PC-9 (cell line): ENCODE data around the gene KIF4B. TPM values are rescaled to one million over a fixed set of nuclear protein-coding genes. Genes with fewer than 3 reads are reported as not detected.

ENCODE experiments used
- BruUV-seq: library from RNA; stranded (reverse); fragments of 400-500 nt; replicated peaks from 2 replicates; lab custom pipeline; 2021; lab: Mats Ljungman, UMichigan
- CTCF ChIA-PET: fragments of 300-600 bp; sonication (Branson Sonifier 250); formaldehyde crosslinking; loops from one replicate; lab custom pipeline; 2022; ENCODE audit warnings: antibody characterized with exemption; lab: Charles Lee
- POLR2A ChIA-PET: fragments of 300-600 bp; sonication (Branson Sonifier 250); formaldehyde crosslinking; loops from one replicate; lab custom pipeline; 2022; ENCODE audit warnings: antibody characterized with exemption; ENCODE audit not compliant: unreplicated experiment; lab: Charles Lee
- DNase-seq, 2 experiments: peaks; one replicate each; pipeline versions ENCODE4 v3.0.0 to v3.0.0-alpha.2; 2015 to 2022; ENCODE audit warnings: mixed read lengths in 1 of 2
- H2AFZ ChIP-seq: fragments of 200-600 bp; sonication (generic); 2 replicates; pipeline ENCODE4 v1.8.1; 2017; ENCODE audit warnings: antibody characterized with exemption
- H3F3A ChIP-seq: fragments of 200-600 bp; sonication (generic); 2 replicates; pipeline ENCODE4 v1.8.1; 2017; ENCODE audit warnings: antibody characterized with exemption, mild to moderate bottlenecking, low read depth; ENCODE audit not compliant: insufficient read depth
- H3K27ac ChIP-seq: fragments of 200-600 bp; sonication (generic); 2 replicates; pipeline ENCODE4 v1.6.1; 2016; ENCODE audit warnings: mixed run types
- H3K27me3 ChIP-seq: fragments of 200-600 bp; sonication (generic); 2 replicates; pipeline ENCODE4 v1.6.1; 2016; ENCODE audit warnings: low read depth, mixed run types; ENCODE audit not compliant: insufficient read depth
- H3K36me3 ChIP-seq: fragments of 200-600 bp; sonication (generic); 2 replicates; pipeline ENCODE4 v1.6.1; 2016; ENCODE audit warnings: low read depth, mixed run types
- H3K4me1 ChIP-seq: fragments of 200-600 bp; sonication (generic); replicated peaks from 2 replicates; pipeline ENCODE4 v1.6.1; 2016; ENCODE audit warnings: mixed run types; ENCODE audit not compliant: insufficient read depth
- H3K4me2 ChIP-seq: fragments of 200-600 bp; sonication (generic); 2 replicates; pipeline ENCODE4 v1.6.1; 2017; ENCODE audit warnings: mixed run types
- H3K4me3 ChIP-seq: fragments of 200-600 bp; sonication (generic); 2 replicates; pipeline ENCODE4 v1.6.1; 2016; ENCODE audit warnings: mixed run types
- H3K79me2 ChIP-seq: fragments of 200-600 bp; sonication (generic); 2 replicates; pipeline ENCODE4 v1.6.1; 2017; ENCODE audit warnings: low read depth, mixed run types
- H3K9me2 ChIP-seq: fragments of 200-600 bp; sonication (generic); 2 replicates; pipeline ENCODE4 v1.8.1; 2017; ENCODE audit warnings: mild to moderate bottlenecking; ENCODE audit not compliant: insufficient read depth
- H3K9me3 ChIP-seq: fragments of 200-600 bp; sonication (generic); 2 replicates; pipeline ENCODE4 v1.8.1; 2016; ENCODE audit warnings: low read depth; ENCODE audit not compliant: insufficient read depth
- H4K20me1 ChIP-seq: fragments of 200-600 bp; sonication (generic); 2 replicates; pipeline ENCODE4 v1.8.1; 2017; ENCODE audit not compliant: insufficient read depth
- EZH2 ChIP-seq: fragments of 200-600 bp; sonication (generic); IDR thresholded peaks from 2 replicates; pipeline ENCODE4 v1.8.0; 2017; ENCODE audit warnings: antibody characterized with exemption, low read depth
- intact Hi-C: fragments of 100-400 bp; cut with micrococcal nuclease; formaldehyde crosslinking; loops from one replicate; pipeline ENCODE4 v1.10.0; 2022; ENCODE audit not compliant: unreplicated experiment
- total RNA-seq: library from RNA; stranded (reverse); gene quantifications from 2 replicates; pipeline ENCODE4 v1.2.3, GENCODE V29; 2021
- TF ChIP-seq, protein P1 (sequence below): fragments of 200-600 bp; sonication (generic); conservative IDR thresholded peaks from 2 replicates; pipeline ENCODE4 v1.6.1; 2017; ENCODE audit warnings: mixed run types, antibody characterized with exemption, mild to moderate bottlenecking, moderate library complexity

Gene KIF4B
- total RNA-seq, 1 experiment from 2014 or later, result not detected

- H3K36me3 ChIP-seq, result no peaks in the 10 kb centered on the region
- no peaks in the 10 kb centered on the region for H3K79me2 ChIP-seq
- no peaks in the 10 kb centered on the region for H3K9me3 ChIP-seq
- ChIA-PET POLR2A (no interaction called here), CTCF (no interaction called here)
- TF ChIP-seq EZH2, result no peak
- TF ChIP-seq, protein P1, sequence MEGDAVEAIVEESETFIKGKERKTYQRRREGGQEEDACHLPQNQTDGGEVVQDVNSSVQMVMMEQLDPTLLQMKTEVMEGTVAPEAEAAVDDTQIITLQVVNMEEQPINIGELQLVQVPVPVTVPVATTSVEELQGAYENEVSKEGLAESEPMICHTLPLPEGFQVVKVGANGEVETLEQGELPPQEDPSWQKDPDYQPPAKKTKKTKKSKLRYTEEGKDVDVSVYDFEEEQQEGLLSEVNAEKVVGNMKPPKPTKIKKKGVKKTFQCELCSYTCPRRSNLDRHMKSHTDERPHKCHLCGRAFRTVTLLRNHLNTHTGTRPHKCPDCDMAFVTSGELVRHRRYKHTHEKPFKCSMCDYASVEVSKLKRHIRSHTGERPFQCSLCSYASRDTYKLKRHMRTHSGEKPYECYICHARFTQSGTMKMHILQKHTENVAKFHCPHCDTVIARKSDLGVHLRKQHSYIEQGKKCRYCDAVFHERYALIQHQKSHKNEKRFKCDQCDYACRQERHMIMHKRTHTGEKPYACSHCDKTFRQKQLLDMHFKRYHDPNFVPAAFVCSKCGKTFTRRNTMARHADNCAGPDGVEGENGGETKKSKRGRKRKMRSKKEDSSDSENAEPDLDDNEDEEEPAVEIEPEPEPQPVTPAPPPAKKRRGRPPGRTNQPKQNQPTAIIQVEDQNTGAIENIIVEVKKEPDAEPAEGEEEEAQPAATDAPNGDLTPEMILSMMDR, result no peak
- no peaks in the 10 kb centered on the region for H3K27me3 ChIP-seq
- peaks cover 6% of the 10 kb centered on the region; the same call in 1 of the 2 replicates for H3F3A ChIP-seq
- no TSS peak for BruUV-seq
- no peak for DNase-seq
- H4K20me1 ChIP-seq, result no peaks in the 10 kb centered on the region
- no peak overlapping the region for H3K27ac ChIP-seq
- no peak overlapping the region for H3K4me2 ChIP-seq
- 0 out of 2 replicates have a peak, but pooled peaks cover 8% of the 10 kb centered on the region for H3K4me1 ChIP-seq
- H2AFZ ChIP-seq, result no peak overlapping the region
- intact Hi-C loops, result no loop called here
- no peak overlapping the region for H3K4me3 ChIP-seq
- no peaks in the 10 kb centered on the region for H3K9me2 ChIP-seq
Observed at GRCh38 chr5:154993461-154993860, 20.1 kb upstream of the KIF4B start.

GRCh38 chr5:154995679-154996078 is 17.9 kb upstream of the KIF4B start:
- no peak for DNase-seq
- ChIA-PET POLR2A (no interaction called here), CTCF (no interaction called here)
- Histone ChIP-seq H3K79me2 (no peaks in the 10 kb centered on the region), H3K4me2 (no peak overlapping the region), H3F3A (peaks cover 6% of the 10 kb centered on the region; the same call in 1 of the 2 replicates), H3K9me2 (no peaks in the 10 kb centered on the region), H3K4me3 (no peak overlapping the region), H3K27me3 (no peaks in the 10 kb centered on the region), H3K4me1 (0 out of 2 replicates have a peak, but pooled peaks cover 8% of the 10 kb centered on the region), H4K20me1 (no peaks in the 10 kb centered on the region), H3K36me3 (no peaks in the 10 kb centered on the region), H3K27ac (no peak overlapping the region), H3K9me3 (no peaks in the 10 kb centered on the region), H2AFZ (no peak overlapping the region)
- BruUV-seq, result no TSS peak
- intact Hi-C loops, result no loop called here
- TF ChIP-seq, protein P1, result no peak
- TF ChIP-seq EZH2, result no peak

DNA sequence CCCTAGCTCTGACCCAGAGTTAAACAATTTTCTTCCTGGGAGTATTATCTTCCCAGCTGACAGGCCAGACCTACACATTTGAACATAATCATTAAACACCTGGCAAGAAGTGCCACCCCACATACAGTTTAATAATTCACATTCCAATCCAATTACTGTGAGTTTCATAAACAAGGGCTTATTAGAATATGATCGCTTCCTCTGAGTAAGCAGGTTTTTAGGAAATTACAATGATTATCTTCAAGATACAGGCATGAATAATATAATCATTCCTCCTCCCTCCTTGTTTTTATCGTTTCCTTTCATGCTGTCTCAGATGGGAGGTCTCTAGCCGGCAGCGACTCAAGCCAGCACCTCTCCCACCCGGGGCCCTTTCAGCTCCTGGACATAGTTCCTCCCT is 15.8 kb upstream of the KIF4B start:
- TF ChIP-seq EZH2, result no peak
- TF ChIP-seq, protein P1, result no peak
- H3K27ac ChIP-seq, result 0 out of 2 replicates have a peak overlapping the region, but pooled peaks have one; percentile 1
- no peaks in the 10 kb centered on the region for H4K20me1 ChIP-seq
- ChIA-PET CTCF (no interaction called here), POLR2A (no interaction called here)
- peak in 1 of 2 experiments; percentile 68 for DNase-seq
- H3K4me2 ChIP-seq, result no peak overlapping the region
- intact Hi-C loops, result no loop called here
- no peaks in the 10 kb centered on the region for H3K27me3 ChIP-seq
- no peaks in the 10 kb centered on the region for H3K36me3 ChIP-seq
- BruUV-seq, result no TSS peak
- H3F3A ChIP-seq, result peaks cover 6% of the 10 kb centered on the region; the same call in 1 of the 2 replicates
- H3K4me3 ChIP-seq, result no peak overlapping the region
- H3K4me1 ChIP-seq, result 0 out of 2 replicates have a peak, but pooled peaks cover 8% of the 10 kb centered on the region
- no peaks in the 10 kb centered on the region for H3K9me2 ChIP-seq
- 0 out of 2 replicates have a peak overlapping the region, but pooled peaks have one; percentile 17 for H2AFZ ChIP-seq
- no peaks in the 10 kb centered on the region for H3K9me3 ChIP-seq
- no peaks in the 10 kb centered on the region for H3K79me2 ChIP-seq
